Common myeloid progenitor, CD34-positive (primary cell): ENCODE results near the gene DDN.

Experiments
- CTCF ChIA-PET: fragments of 350-600 bp; sonication (Branson Sonifier 250); formaldehyde crosslinking; loops from one replicate; lab custom pipeline; 2021; ENCODE audit warnings: antibody characterized with exemption; lab: Charles Lee
- POLR2A ChIA-PET: fragments of 350-600 bp; sonication (Branson Sonifier 250); formaldehyde crosslinking; loops from one replicate; lab custom pipeline; 2021; ENCODE audit warnings: antibody characterized with exemption; lab: Charles Lee
- DNase-seq, 3 donors: peaks; one replicate each; pipeline versions ENCODE4 v3.0.0 to v3.0.0-alpha.2; 2013
- H3K27ac ChIP-seq, 2 experiments: 1 replicate in 1 of 2; 2 replicates in 1 of 2; pipeline ENCODE4 v1.7.0; 2013; ENCODE audit warnings: inconsistent platforms in 2 of 2, low read length in 2 of 2, mild to moderate bottlenecking in 2 of 2, low read depth in 1 of 2, moderate library complexity in 1 of 2; ENCODE audit not compliant: severe bottlenecking in 2 of 2, insufficient read depth in 1 of 2, poor library complexity in 1 of 2
- H3K27me3 ChIP-seq, 5 experiments: replicated peaks in 2 of 5; 1 replicate in 3 of 5; 2 replicates in 2 of 5; pipeline versions ENCODE4 v1.6.1 to v1.7.0; 2013; ENCODE audit warnings: low read length in 4 of 5, mild to moderate bottlenecking in 2 of 5, moderate library complexity in 2 of 5, inconsistent platforms in 1 of 5; ENCODE audit not compliant: insufficient read depth in 5 of 5, control insufficient read depth in 4 of 5
- H3K36me3 ChIP-seq, 4 experiments: 1 replicate in 2 of 4; 2 replicates in 2 of 4; pipeline versions ENCODE4 v1.6.1 to v1.7.0; 2013; ENCODE audit warnings: low read length in 3 of 4, control low read depth in 1 of 4, mild to moderate bottlenecking in 1 of 4; ENCODE audit not compliant: control insufficient read depth in 4 of 4, insufficient read depth in 4 of 4
- H3K4me1 ChIP-seq, 4 experiments: 1 replicate in 3 of 4; 2 replicates in 1 of 4; pipeline versions ENCODE4 v1.6.1 to v1.7.1; 2013; ENCODE audit warnings: low read length in 3 of 4, mild to moderate bottlenecking in 3 of 4, control low read depth in 1 of 4, inconsistent platforms in 1 of 4, moderate library complexity in 1 of 4; ENCODE audit not compliant: control insufficient read depth in 4 of 4, insufficient read depth in 4 of 4; ENCODE audit errors: control extremely low read depth in 1 of 4
- H3K4me3 ChIP-seq, 7 experiments: 1 replicate in 4 of 7; 2 replicates in 3 of 7; pipeline versions ENCODE4 v1.5.1 to v1.7.0; 2013; ENCODE audit warnings: mild to moderate bottlenecking in 7 of 7, low read length in 6 of 7, moderate library complexity in 6 of 7, inconsistent platforms in 2 of 7, low read depth in 2 of 7, control low read depth in 1 of 7; ENCODE audit not compliant: insufficient read depth in 4 of 7, control insufficient read depth in 1 of 7; ENCODE audit errors: extremely low read depth in 1 of 7
- H3K9me3 ChIP-seq, 5 experiments: 1 replicate in 4 of 5; 2 replicates in 1 of 5; pipeline versions ENCODE4 v1.6.1 to v1.7.1; 2013; ENCODE audit warnings: low read length in 4 of 5, mild to moderate bottlenecking in 2 of 5, inconsistent platforms in 1 of 5, low read depth in 1 of 5, moderate library complexity in 1 of 5; ENCODE audit not compliant: control insufficient read depth in 4 of 5, insufficient read depth in 2 of 5; ENCODE audit errors: control extremely low read depth in 1 of 5
- WGBS: methylation state at CpG from one replicate; pipeline ENCODE4 v1.1.5; 2013; ENCODE audit not compliant: insufficient coverage; 5-methylcytosine and 5-hydroxymethylcytosine counted together

Gene DDN

GRCh38 chr12:49015196-49015595 lies 16.0 kb upstream of the DDN start:
- no peak for DNase-seq
- Histone ChIP-seq H3K27ac (no peak overlapping the region), H3K4me1 (peaks cover 7 to 26% (median 23%) of the 10 kb centered on the region in 4 experiments), H3K36me3 (peaks cover 2 to 17% (median 8%) of the 10 kb centered on the region in 4 experiments), H3K4me3 (no peak overlapping the region), H3K27me3 (no peaks in the 10 kb centered on the region), H3K9me3 (no peaks in the 10 kb centered on the region)
- 100% methylated on average over 1 of the region's 1 CpG for WGBS
- CTCF ChIA-PET = interaction anchor here (0.8 to 11.0 kb wide), 9 partner anchors 8 to 332 kb away, joined by 3 to 271 read pairs (median 12); partner anchors contain the start of genes DDN and WNT1
- POLR2A ChIA-PET = interaction anchor here (6.0 kb wide), 1 partner anchor 16 kb away, joined by 104 read pairs; the partner anchor contains the start of gene DDN

- ChIA-PET POLR2A (interaction anchor here (1.0 kb wide), 3 partner anchors 14 to 23 kb away, joined by 3 to 4 read pairs (median 3); no protein-coding TSS in a partner anchor), CTCF (interaction anchor here (0.9 to 11.0 kb wide), 7 partner anchors 9 to 47 kb away, joined by 3 to 271 read pairs (median 12); partner anchors contain the start of genes DDN and WNT1)
- Histone ChIP-seq H3K36me3 (peaks cover 2 to 20% (median 11%) of the 10 kb centered on the region in 4 experiments), H3K9me3 (no peaks in the 10 kb centered on the region), H3K27ac (no peak overlapping the region), H3K4me3 (no peak overlapping the region), H3K4me1 (peaks cover 7 to 22% (median 18%) of the 10 kb centered on the region in 4 experiments), H3K27me3 (no peaks in the 10 kb centered on the region)
- WGBS = 86% methylated on average over 1 of the region's 1 CpG
- DNase-seq = no peak
Measured at GRCh38 chr12:49014547-49014946, 15.4 kb upstream of the DDN start.

- ChIA-PET POLR2A (interaction anchor here (0.5 to 1.0 kb wide), 2 partner anchors 16 to 161 kb away, joined by 3 to 4 read pairs; partner anchors contain the start of gene DDX23), CTCF (interaction anchor here (1.5 to 11.0 kb wide), 5 partner anchors 15 to 33 kb away, joined by 4 to 271 read pairs (median 20); partner anchors contain the start of genes DDN and WNT1)
- Histone ChIP-seq H3K4me3 (no peak overlapping the region), H3K4me1 (peaks cover 7 to 15% (median 10%) of the 10 kb centered on the region in 4 experiments), H3K27ac (no peak overlapping the region), H3K27me3 (no peaks in the 10 kb centered on the region), H3K36me3 (peaks cover 2 to 22% (median 11%) of the 10 kb centered on the region in 4 experiments), H3K9me3 (no peaks in the 10 kb centered on the region)
- no peak for DNase-seq
- no CpG with 5 or more reads among the region's 3 CpGs for WGBS
Measured at GRCh38 chr12:49013428-49013827, 14.3 kb upstream of the DDN start.

- H3K27me3 ChIP-seq = no peaks in the 10 kb centered on the region
- H3K4me3 ChIP-seq = no peak overlapping the region
- ChIA-PET CTCF (interaction anchor here (0.7 to 11.0 kb wide), 6 partner anchors 14 to 1057 kb away, joined by 5 to 271 read pairs (median 14); partner anchors contain the start of genes DDN and WNT1), POLR2A (no interaction called here)
- H3K9me3 ChIP-seq = no peaks in the 10 kb centered on the region
- H3K36me3 ChIP-seq = peaks cover 2 to 26% (median 11%) of the 10 kb centered on the region in 4 experiments
- peaks cover 2 to 8% (median 6%) of the 10 kb centered on the region in 4 experiments for H3K4me1 ChIP-seq
- DNase-seq = no peak
- no peak overlapping the region for H3K27ac ChIP-seq
Measured at GRCh38 chr12:49012739-49013138, 13.6 kb upstream of the DDN start.

GRCh38 chr12:49010092-49010668 lies 11.0 kb upstream of the DDN start:
- no peak overlapping the region for H3K4me3 ChIP-seq
- peaks cover 2 to 31% (median 16%) of the 10 kb centered on the region in 4 experiments for H3K36me3 ChIP-seq
- POLR2A ChIA-PET = no interaction called here
- H3K27me3 ChIP-seq = no peaks in the 10 kb centered on the region
- CTCF ChIA-PET = interaction anchor here (1.1 to 11.0 kb wide), 3 partner anchors 12 to 46 kb away, joined by 3 to 271 read pairs (median 64); partner anchors contain the start of genes DDN and WNT1
- DNase-seq = no peak
- H3K4me1 ChIP-seq = no peaks in the 10 kb centered on the region
- H3K27ac ChIP-seq = no peak overlapping the region
- no peaks in the 10 kb centered on the region for H3K9me3 ChIP-seq
- WGBS = 100% methylated on average over 3 of the region's 3 CpGs

GRCh38 chr12:49008943-49009342 lies 9.8 kb upstream of the DDN start:
- Histone ChIP-seq H3K27ac (no peak overlapping the region), H3K27me3 (no peaks in the 10 kb centered on the region), H3K4me1 (no peaks in the 10 kb centered on the region), H3K9me3 (no peaks in the 10 kb centered on the region), H3K36me3 (peaks cover 2 to 43% (median 20%) of the 10 kb centered on the region in 4 experiments), H3K4me3 (no peak overlapping the region)
- 100% methylated on average over 1 of the region's 1 CpG for WGBS
- DNase-seq = no peak
- CTCF ChIA-PET = interaction anchor here (1.3 to 11.0 kb wide), 2 partner anchors 10 to 11 kb away, joined by 7 to 271 read pairs; partner anchors contain the start of gene DDN
- POLR2A ChIA-PET = interaction anchor here (0.8 kb wide), 1 partner anchor 10 kb away, joined by 3 read pairs; no protein-coding TSS in a partner anchor
